PC-9 (cell line): ENCODE data around the gene CADM1.

Experiments
- EZH2 ChIP-seq: fragments of 200-600 bp; sonication (generic); IDR thresholded peaks from 2 replicates; pipeline ENCODE4 v1.8.0; 2017; ENCODE audit warnings: antibody characterized with exemption, low read depth
- TF ChIP-seq, protein P1 (sequence below): fragments of 200-600 bp; sonication (generic); conservative IDR thresholded peaks from 2 replicates; pipeline ENCODE4 v1.6.1; 2017; ENCODE audit warnings: mixed run types, antibody characterized with exemption, mild to moderate bottlenecking, moderate library complexity

DNA sequence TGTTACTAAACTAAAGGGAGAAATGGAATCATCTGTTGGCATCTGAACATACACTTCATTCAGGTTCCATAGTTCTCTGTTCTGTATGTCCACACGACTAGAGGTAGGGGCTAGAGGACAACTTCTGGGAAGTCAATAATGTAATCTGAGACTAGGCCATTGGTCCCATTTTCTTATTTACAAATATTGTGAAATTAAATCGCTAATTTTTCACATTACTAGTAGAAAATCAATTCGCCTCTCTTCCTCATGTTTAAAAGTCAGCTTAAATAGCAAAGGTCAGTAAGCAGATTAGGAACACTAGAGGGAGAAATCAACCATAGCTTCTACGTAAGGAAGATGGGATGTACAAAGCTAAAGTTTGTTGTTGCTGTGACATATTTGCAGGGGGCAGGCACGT, 59.7 kb downstream of the CADM1 start:
- TF ChIP-seq, protein P1, sequence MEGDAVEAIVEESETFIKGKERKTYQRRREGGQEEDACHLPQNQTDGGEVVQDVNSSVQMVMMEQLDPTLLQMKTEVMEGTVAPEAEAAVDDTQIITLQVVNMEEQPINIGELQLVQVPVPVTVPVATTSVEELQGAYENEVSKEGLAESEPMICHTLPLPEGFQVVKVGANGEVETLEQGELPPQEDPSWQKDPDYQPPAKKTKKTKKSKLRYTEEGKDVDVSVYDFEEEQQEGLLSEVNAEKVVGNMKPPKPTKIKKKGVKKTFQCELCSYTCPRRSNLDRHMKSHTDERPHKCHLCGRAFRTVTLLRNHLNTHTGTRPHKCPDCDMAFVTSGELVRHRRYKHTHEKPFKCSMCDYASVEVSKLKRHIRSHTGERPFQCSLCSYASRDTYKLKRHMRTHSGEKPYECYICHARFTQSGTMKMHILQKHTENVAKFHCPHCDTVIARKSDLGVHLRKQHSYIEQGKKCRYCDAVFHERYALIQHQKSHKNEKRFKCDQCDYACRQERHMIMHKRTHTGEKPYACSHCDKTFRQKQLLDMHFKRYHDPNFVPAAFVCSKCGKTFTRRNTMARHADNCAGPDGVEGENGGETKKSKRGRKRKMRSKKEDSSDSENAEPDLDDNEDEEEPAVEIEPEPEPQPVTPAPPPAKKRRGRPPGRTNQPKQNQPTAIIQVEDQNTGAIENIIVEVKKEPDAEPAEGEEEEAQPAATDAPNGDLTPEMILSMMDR = no peak
- no peak for TF ChIP-seq EZH2
